Kidney (tissue), 14 donors: ENCODE measurements around the gene PACS1. TPM values are rescaled to one million over a fixed set of nuclear protein-coding genes. Genes with fewer than 3 reads are reported as not detected.
"Not testable (repeated sequence)": the region's sequence is repeated elsewhere in the genome, so short reads cannot be mapped to it uniquely, and the experiment has no call there.

Experiments
- DNase-seq, 5 donors: peaks; one replicate each; pipeline ENCODE4 v3.0.0-alpha.2; 2013 to 2020
- FAIRE-seq: peaks from 2 replicates; lab custom pipeline; 2012; peaks lifted over from hg19 to GRCh38; lab: Jason Lieb, UNC
- H3K27ac ChIP-seq, 2 donors: one replicate each; pipeline ENCODE4 v1.7.0; 2013; ENCODE audit warnings: low read depth in 2 of 2, low read length in 2 of 2, inconsistent platforms in 1 of 2
- H3K27me3 ChIP-seq: one replicate; pipeline ENCODE4 v1.7.1; 2013; ENCODE audit warnings: low read length, inconsistent platforms; ENCODE audit not compliant: control insufficient read depth, insufficient read depth
- H3K36me3 ChIP-seq, 3 donors: one replicate each; pipeline versions ENCODE4 v1.7.0 to v1.7.1; 2013; ENCODE audit warnings: low read length in 3 of 3, control low read depth in 1 of 3, inconsistent platforms in 1 of 3; ENCODE audit not compliant: insufficient read depth in 3 of 3, control insufficient read depth in 2 of 3
- H3K4me1 ChIP-seq, 3 donors: one replicate each; pipeline versions ENCODE4 v1.7.0 to v1.7.1; 2013; ENCODE audit warnings: low read length in 3 of 3, inconsistent platforms in 1 of 3, low read depth in 1 of 3; ENCODE audit not compliant: control insufficient read depth in 2 of 3, insufficient read depth in 2 of 3
- H3K4me3 ChIP-seq, 3 donors: one replicate each; pipeline versions ENCODE4 v1.7.0 to v1.8.1; 2013; ENCODE audit warnings: low read length in 3 of 3, control low read depth in 1 of 3, inconsistent platforms in 1 of 3
- H3K9ac ChIP-seq, 3 donors: one replicate each; pipeline versions ENCODE4 v1.7.0 to v1.7.1; 2013; ENCODE audit warnings: low read length in 3 of 3, control low read depth in 1 of 3, inconsistent platforms in 1 of 3
- H3K9me3 ChIP-seq, 3 donors: one replicate each; pipeline versions ENCODE4 v1.7.0 to v1.7.1; 2013; ENCODE audit warnings: low read length in 3 of 3, control low read depth in 1 of 3, inconsistent platforms in 1 of 3; ENCODE audit not compliant: control insufficient read depth in 2 of 3, insufficient read depth in 1 of 3
- CTCF ChIP-seq: IDR thresholded peaks from 3 replicates; pipeline ENCODE4 v1.5.1; 2012; ENCODE audit warnings: mild to moderate bottlenecking, moderate library complexity, borderline replicate concordance; ENCODE audit not compliant: insufficient read depth; ENCODE audit errors: extremely low read depth
- intact Hi-C: fragments of 100-400 bp; cut with DNase I; formaldehyde crosslinking; loops from one replicate; pipeline ENCODE4 v1.11.1; 2022
- polyA plus RNA-seq: library from polyadenylated mRNA; stranded (reverse); fragments of 350-450 nt; fragmentation: Illumina TruSeq; extraction: RNeasy Lipid Tissue Mini Kit (QIAGEN cat#74804); gene quantifications from one replicate; pipeline ENCODE4 v1.2.3, GENCODE V29; 2014; ENCODE audit warnings: low read depth, low replicate concordance; ENCODE audit not compliant: insufficient read depth
- total RNA-seq: library from RNA; stranded (reverse); fragmentation: NEBNext Ultra II Directional; extraction: Animal tissue kit (Norgen Biotek cat#: 25700); gene quantifications from one replicate; pipeline ENCODE4 v1.2.1, GENCODE V29; 2021
- donor health status: control.
- donor health status: control.
- donor health status: control.
- donor health status: control.
- donor health status: control.
- donor health status: DM: yes; HTN: yes; CAD: no.
- donor health status: Normal renal cell carcinoma (clear cell type).

Gene PACS1
- total and polyA plus RNA-seq, 2 donors from 2014 or later = 23.7 to 91.8 TPM

GRCh38 chr11:66087148-66087908 lies 17.3 kb downstream of the PACS1 start:
- DNase-seq (no peak), FAIRE-seq (no peak)

GRCh38 chr11:66089067-66089466 lies 19.0 kb downstream of the PACS1 start:
- intact Hi-C loops = no loop called here
- FAIRE-seq (no peak), DNase-seq (no peak)
- H3K27ac ChIP-seq = no peak overlapping the region
- H3K36me3 ChIP-seq = no peaks in the 10 kb centered on the region
- no peak overlapping the region for H3K4me3 ChIP-seq
- H3K9me3 ChIP-seq = no peaks in the 10 kb centered on the region
- no peak overlapping the region for H3K9ac ChIP-seq
- H3K27me3 ChIP-seq = no peaks in the 10 kb centered on the region
- H3K4me1 ChIP-seq = peaks cover 0 to 3% (median 0%) of the 10 kb centered on the region in 3 donors
- no peak for TF ChIP-seq CTCF

More at GRCh38 chr11:66087148-66087908, 17.3 kb downstream of the PACS1 start:
- Histone ChIP-seq H3K27me3 (no peaks in the 10 kb centered on the region), H3K4me1 (peaks cover 0 to 6% (median 3%) of the 10 kb centered on the region in 3 donors), H3K9ac (no peak overlapping the region), H3K36me3 (no peaks in the 10 kb centered on the region), H3K27ac (no peak overlapping the region), H3K9me3 (no peaks in the 10 kb centered on the region), H3K4me3 (no peak overlapping the region)
- intact Hi-C loops = no loop called here
- TF ChIP-seq CTCF = no peak

GRCh38 chr11:66090288-66090687 lies 20.2 kb downstream of the PACS1 start:
- intact Hi-C loops = no loop called here
- Histone ChIP-seq H3K4me1 (peaks cover 0 to 3% (median 0%) of the 10 kb centered on the region in 3 donors), H3K9ac (no peak overlapping the region), H3K4me3 (no peak overlapping the region), H3K36me3 (no peaks in the 10 kb centered on the region), H3K27me3 (no peaks in the 10 kb centered on the region), H3K9me3 (no peaks in the 10 kb centered on the region), H3K27ac (no peak overlapping the region)
- DNase-seq = no peak
- no peak for TF ChIP-seq CTCF
- FAIRE-seq = no peak

GRCh38 chr11:66092125-66092524 lies 22.1 kb downstream of the PACS1 start:
- H3K9me3 ChIP-seq, H3K4me3 ChIP-seq, H3K36me3 ChIP-seq, H3K27ac ChIP-seq, DNase-seq, FAIRE-seq, H3K4me1 ChIP-seq, H3K9ac ChIP-seq, H3K27me3 ChIP-seq, intact Hi-C loops: not testable (repeated sequence)

- intact Hi-C loops, FAIRE-seq, H3K36me3 ChIP-seq, H3K9me3 ChIP-seq, H3K27me3 ChIP-seq, DNase-seq, H3K4me3 ChIP-seq, H3K4me1 ChIP-seq, H3K27ac ChIP-seq, H3K9ac ChIP-seq: not testable (repeated sequence)
These were observed 29.7 kb downstream of the PACS1 start for GRCh38 chr11:66099746-66100145.
